Measurements from ENCODE around the gene SLC35D2.

- no peak for TF ChIP-seq POLR2A (IDR thresholded peaks at IDR 0.05; ENCODE audit: extremely low read depth, insufficient read length)
- TF ChIP-seq CTCF (IDR thresholded peaks at IDR 0.05; ENCODE audit: low read depth, low read length), result no peak
- no peak for TF ChIP-seq MAX (IDR thresholded peaks at IDR 0.05; ENCODE audit: low read depth, low read length)
Measured at GRCh38 chr9:96379461-96379860, 4.0 kb downstream of the SLC35D2 start.
